ENCODE results near the gene SMAD6.

Gene SMAD6

GRCh38 chr15:66801266-66801665 is 99.2 kb downstream of the SMAD6 start:
- no peak for DNase-seq

- no peak for DNase-seq
Observed at GRCh38 chr15:66802025-66803001, 100.3 kb downstream of the SMAD6 start.

- peak; percentile 12 for DNase-seq
Observed at GRCh38 chr15:66803182-66803729, 101.2 kb downstream of the SMAD6 start.

GRCh38 chr15:66803749-66804148 is 101.7 kb downstream of the SMAD6 start:
- DNase-seq: no peak

GRCh38 chr15:66805202-66805885 is 103.3 kb downstream of the SMAD6 start:
- no peak for DNase-seq

- no peak for DNase-seq
Observed at GRCh38 chr15:66808181-66808824, 106.3 kb downstream of the SMAD6 start.

- DNase-seq: no peak
Observed at GRCh38 chr15:66809664-66810063, 107.6 kb downstream of the SMAD6 start.

GRCh38 chr15:66815318-66815717 is 113.3 kb downstream of the SMAD6 start:
- peak; percentile 19 for DNase-seq

GRCh38 chr15:66816201-66816600 is 114.2 kb downstream of the SMAD6 start:
- DNase-seq: no peak

- no peak for DNase-seq
Observed at GRCh38 chr15:66819084-66819483, 117.0 kb downstream of the SMAD6 start.

- no peak for DNase-seq
Observed at GRCh38 chr15:66820481-66821176, 118.6 kb downstream of the SMAD6 start.

- no peak for DNase-seq
Observed at GRCh38 chr15:66821307-66821706, 119.3 kb downstream of the SMAD6 start.

- no peak for DNase-seq
Observed at GRCh38 chr15:66822114-66822513, 120.1 kb downstream of the SMAD6 start.

- DNase-seq: no peak
Observed at GRCh38 chr15:66822576-66822975, 120.5 kb downstream of the SMAD6 start.

- DNase-seq: no peak
Observed at GRCh38 chr15:66823601-66824000, 121.6 kb downstream of the SMAD6 start.

GRCh38 chr15:66824424-66824823 is 122.4 kb downstream of the SMAD6 start:
- no peak for DNase-seq

GRCh38 chr15:66825139-66825538 is 123.1 kb downstream of the SMAD6 start:
- no peak for DNase-seq

- no peak for DNase-seq
Observed at GRCh38 chr15:66825731-66826130, 123.7 kb downstream of the SMAD6 start.

GRCh38 chr15:66826507-66826906 is 124.5 kb downstream of the SMAD6 start:
- DNase-seq: no peak

- DNase-seq: no peak
Observed at GRCh38 chr15:66827039-66827697, 125.1 kb downstream of the SMAD6 start.

GRCh38 chr15:66827698-66828055 is 125.6 kb downstream of the SMAD6 start:
- DNase-seq: no peak

All from NCI-H2029 (cell line).